ENCODE results near the gene MORN2.

MORN2 gene

DNA sequence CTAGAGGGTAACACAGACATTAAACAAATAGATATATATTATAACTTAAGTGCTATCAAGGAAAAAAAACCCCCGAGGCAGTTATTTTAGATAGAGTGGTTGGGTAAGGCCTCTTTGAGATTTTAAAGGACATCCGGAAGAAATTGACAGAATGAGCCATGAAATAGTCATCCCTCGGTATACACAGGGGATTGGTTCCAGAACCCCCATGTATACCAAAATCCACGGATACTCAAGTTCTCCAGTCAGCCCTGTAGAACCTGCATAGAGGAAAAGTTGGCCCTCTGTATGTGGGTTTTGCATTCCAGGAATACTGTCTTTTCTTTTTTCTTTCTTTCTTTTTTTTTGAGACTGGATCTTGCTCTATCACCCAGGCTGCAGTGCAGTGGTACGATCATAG lies 2.0 kb upstream of the MORN2 start:
- no peak for DNase-seq (ENCODE audit: low read depth)
- no peak for TF ChIP-seq CTCF (IDR thresholded peaks at IDR 0.05; ENCODE audit: control insufficient read depth, extremely low read depth, insufficient read depth)
- no peak overlapping the region for H3K4me3 ChIP-seq (ENCODE audit: low read depth, low read length)

GRCh38 chr2:38875227-38875575 lies 575 bp upstream of the MORN2 start:
- TF ChIP-seq CTCF (IDR thresholded peaks at IDR 0.05; ENCODE audit: control insufficient read depth, extremely low read depth, insufficient read depth) = no peak
- no peak for DNase-seq (ENCODE audit: low read depth)
- H3K4me3 ChIP-seq (ENCODE audit: low read depth, low read length) = peak overlapping the region; percentile 80

GRCh38 chr2:38876407-38876806 lies 631 bp downstream of the MORN2 start:
- no peak for DNase-seq (ENCODE audit: low read depth)
- H3K4me3 ChIP-seq (ENCODE audit: low read depth, low read length) = peak overlapping the region; percentile 80
- no peak for TF ChIP-seq CTCF (IDR thresholded peaks at IDR 0.05; ENCODE audit: control insufficient read depth, extremely low read depth, insufficient read depth)

- no peak for TF ChIP-seq CTCF (IDR thresholded peaks at IDR 0.05; ENCODE audit: control insufficient read depth, extremely low read depth, insufficient read depth)
- no peak overlapping the region for H3K4me3 ChIP-seq (ENCODE audit: low read depth, low read length)
Observed at GRCh38 chr2:38886063-38886462, 10.3 kb downstream of the MORN2 start.

GRCh38 chr2:38887347-38887746 lies 11.6 kb downstream of the MORN2 start:
- DNase-seq (ENCODE audit: low read depth) = no peak

More at GRCh38 chr2:38886063-38886462, 10.3 kb downstream of the MORN2 start:
- DNase-seq (ENCODE audit: low read depth) = no peak

GRCh38 chr2:38887902-38888554 lies 12.3 kb downstream of the MORN2 start:
- TF ChIP-seq CTCF (IDR thresholded peaks at IDR 0.05; ENCODE audit: control insufficient read depth, extremely low read depth, insufficient read depth) = no peak
- DNase-seq (ENCODE audit: low read depth) = no peak
- no peak overlapping the region for H3K4me3 ChIP-seq (ENCODE audit: low read depth, low read length)

More at GRCh38 chr2:38887347-38887746, 11.6 kb downstream of the MORN2 start:
- no peak for TF ChIP-seq CTCF (IDR thresholded peaks at IDR 0.05; ENCODE audit: control insufficient read depth, extremely low read depth, insufficient read depth)
- H3K4me3 ChIP-seq (ENCODE audit: low read depth, low read length) = no peak overlapping the region

DNA sequence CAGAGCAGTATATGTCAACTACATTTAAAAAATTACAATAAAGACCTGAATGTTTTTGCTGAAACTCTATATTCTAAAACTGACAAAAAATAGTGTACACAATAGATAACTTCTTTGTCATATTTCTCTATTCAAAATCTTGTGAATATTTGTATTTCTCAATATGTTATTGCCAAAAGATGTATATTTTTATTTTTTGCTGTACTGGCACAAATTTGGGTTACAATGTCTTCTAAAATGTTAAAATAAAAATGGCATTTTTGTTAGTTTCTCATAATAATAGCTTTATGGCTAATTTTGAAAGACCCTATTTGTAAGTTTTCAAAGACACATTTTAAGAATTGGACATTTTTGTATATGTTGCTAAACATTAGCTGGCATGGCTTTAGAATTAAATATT lies 13.3 kb downstream of the MORN2 start:
- TF ChIP-seq CTCF (IDR thresholded peaks at IDR 0.05; ENCODE audit: control insufficient read depth, extremely low read depth, insufficient read depth) = no peak
- no peak overlapping the region for H3K4me3 ChIP-seq (ENCODE audit: low read depth, low read length)
- DNase-seq (ENCODE audit: low read depth) = no peak
